PC-9 (cell line): ENCODE data around the gene SYNPR. TPM values are rescaled to one million over a fixed set of nuclear protein-coding genes. Genes with fewer than 3 reads are reported as not detected.

Source experiments
- BruUV-seq: library from RNA; stranded (reverse); fragments of 400-500 nt; replicated peaks from 2 replicates; lab custom pipeline; 2021; lab: Mats Ljungman, UMichigan
- CTCF ChIA-PET: fragments of 300-600 bp; sonication (Branson Sonifier 250); formaldehyde crosslinking; loops from one replicate; lab custom pipeline; 2022; ENCODE audit warnings: antibody characterized with exemption; lab: Charles Lee
- POLR2A ChIA-PET: fragments of 300-600 bp; sonication (Branson Sonifier 250); formaldehyde crosslinking; loops from one replicate; lab custom pipeline; 2022; ENCODE audit warnings: antibody characterized with exemption; ENCODE audit not compliant: unreplicated experiment; lab: Charles Lee
- DNase-seq, 2 experiments: peaks; one replicate each; pipeline versions ENCODE4 v3.0.0 to v3.0.0-alpha.2; 2015 to 2022; ENCODE audit warnings: mixed read lengths in 1 of 2
- H2AFZ ChIP-seq: fragments of 200-600 bp; sonication (generic); 2 replicates; pipeline ENCODE4 v1.8.1; 2017; ENCODE audit warnings: antibody characterized with exemption
- H3F3A ChIP-seq: fragments of 200-600 bp; sonication (generic); 2 replicates; pipeline ENCODE4 v1.8.1; 2017; ENCODE audit warnings: antibody characterized with exemption, mild to moderate bottlenecking, low read depth; ENCODE audit not compliant: insufficient read depth
- H3K27ac ChIP-seq: fragments of 200-600 bp; sonication (generic); 2 replicates; pipeline ENCODE4 v1.6.1; 2016; ENCODE audit warnings: mixed run types
- H3K27me3 ChIP-seq: fragments of 200-600 bp; sonication (generic); 2 replicates; pipeline ENCODE4 v1.6.1; 2016; ENCODE audit warnings: low read depth, mixed run types; ENCODE audit not compliant: insufficient read depth
- H3K36me3 ChIP-seq: fragments of 200-600 bp; sonication (generic); 2 replicates; pipeline ENCODE4 v1.6.1; 2016; ENCODE audit warnings: low read depth, mixed run types
- H3K4me1 ChIP-seq: fragments of 200-600 bp; sonication (generic); replicated peaks from 2 replicates; pipeline ENCODE4 v1.6.1; 2016; ENCODE audit warnings: mixed run types; ENCODE audit not compliant: insufficient read depth
- H3K4me2 ChIP-seq: fragments of 200-600 bp; sonication (generic); 2 replicates; pipeline ENCODE4 v1.6.1; 2017; ENCODE audit warnings: mixed run types
- H3K4me3 ChIP-seq: fragments of 200-600 bp; sonication (generic); 2 replicates; pipeline ENCODE4 v1.6.1; 2016; ENCODE audit warnings: mixed run types
- H3K79me2 ChIP-seq: fragments of 200-600 bp; sonication (generic); 2 replicates; pipeline ENCODE4 v1.6.1; 2017; ENCODE audit warnings: low read depth, mixed run types
- H3K9me2 ChIP-seq: fragments of 200-600 bp; sonication (generic); 2 replicates; pipeline ENCODE4 v1.8.1; 2017; ENCODE audit warnings: mild to moderate bottlenecking; ENCODE audit not compliant: insufficient read depth
- H3K9me3 ChIP-seq: fragments of 200-600 bp; sonication (generic); 2 replicates; pipeline ENCODE4 v1.8.1; 2016; ENCODE audit warnings: low read depth; ENCODE audit not compliant: insufficient read depth
- H4K20me1 ChIP-seq: fragments of 200-600 bp; sonication (generic); 2 replicates; pipeline ENCODE4 v1.8.1; 2017; ENCODE audit not compliant: insufficient read depth
- EZH2 ChIP-seq: fragments of 200-600 bp; sonication (generic); IDR thresholded peaks from 2 replicates; pipeline ENCODE4 v1.8.0; 2017; ENCODE audit warnings: antibody characterized with exemption, low read depth
- intact Hi-C: fragments of 100-400 bp; cut with micrococcal nuclease; formaldehyde crosslinking; loops from one replicate; pipeline ENCODE4 v1.10.0; 2022; ENCODE audit not compliant: unreplicated experiment
- total RNA-seq: library from RNA; stranded (reverse); gene quantifications from 2 replicates; pipeline ENCODE4 v1.2.3, GENCODE V29; 2021
- TF ChIP-seq, protein P1 (sequence below): fragments of 200-600 bp; sonication (generic); conservative IDR thresholded peaks from 2 replicates; pipeline ENCODE4 v1.6.1; 2017; ENCODE audit warnings: mixed run types, antibody characterized with exemption, mild to moderate bottlenecking, moderate library complexity

SYNPR gene
- total RNA-seq, 1 experiment from 2014 or later = not detected

DNA sequence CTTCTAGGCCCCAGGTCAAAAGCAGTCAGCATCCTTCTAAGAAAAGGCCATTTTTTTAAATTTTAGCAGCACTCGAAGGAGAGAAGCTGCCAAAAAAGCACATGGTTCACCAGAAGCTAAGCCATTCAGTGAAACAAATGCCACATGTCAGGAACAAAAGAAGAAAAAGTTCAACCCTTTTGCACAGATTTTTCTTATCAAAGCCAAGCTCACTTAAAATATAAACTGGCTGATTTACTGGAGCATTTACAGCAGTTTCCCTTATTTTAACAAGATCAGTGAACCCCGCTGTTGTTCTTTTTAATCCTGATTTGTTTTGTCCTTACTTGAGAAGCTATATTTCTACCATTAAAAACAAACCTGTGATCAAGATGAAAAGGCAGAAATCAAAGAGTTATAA lies 46.5 kb upstream of the SYNPR start:
- Histone ChIP-seq H3K9me3 (no peaks in the 10 kb centered on the region), H3K79me2 (no peaks in the 10 kb centered on the region), H3K4me3 (no peak overlapping the region), H3K4me2 (no peak overlapping the region), H3K27ac (no peak overlapping the region), H3F3A (no peaks in the 10 kb centered on the region), H4K20me1 (no peaks in the 10 kb centered on the region), H3K4me1 (no peaks in the 10 kb centered on the region), H3K36me3 (no peaks in the 10 kb centered on the region), H3K9me2 (no peaks in the 10 kb centered on the region), H2AFZ (no peak overlapping the region), H3K27me3 (no peaks in the 10 kb centered on the region)
- intact Hi-C loops = loop anchor here (10.0 kb wide), 1 partner anchor 567 kb away; no protein-coding TSS in a partner anchor
- no peak for TF ChIP-seq EZH2
- TF ChIP-seq, protein P1, sequence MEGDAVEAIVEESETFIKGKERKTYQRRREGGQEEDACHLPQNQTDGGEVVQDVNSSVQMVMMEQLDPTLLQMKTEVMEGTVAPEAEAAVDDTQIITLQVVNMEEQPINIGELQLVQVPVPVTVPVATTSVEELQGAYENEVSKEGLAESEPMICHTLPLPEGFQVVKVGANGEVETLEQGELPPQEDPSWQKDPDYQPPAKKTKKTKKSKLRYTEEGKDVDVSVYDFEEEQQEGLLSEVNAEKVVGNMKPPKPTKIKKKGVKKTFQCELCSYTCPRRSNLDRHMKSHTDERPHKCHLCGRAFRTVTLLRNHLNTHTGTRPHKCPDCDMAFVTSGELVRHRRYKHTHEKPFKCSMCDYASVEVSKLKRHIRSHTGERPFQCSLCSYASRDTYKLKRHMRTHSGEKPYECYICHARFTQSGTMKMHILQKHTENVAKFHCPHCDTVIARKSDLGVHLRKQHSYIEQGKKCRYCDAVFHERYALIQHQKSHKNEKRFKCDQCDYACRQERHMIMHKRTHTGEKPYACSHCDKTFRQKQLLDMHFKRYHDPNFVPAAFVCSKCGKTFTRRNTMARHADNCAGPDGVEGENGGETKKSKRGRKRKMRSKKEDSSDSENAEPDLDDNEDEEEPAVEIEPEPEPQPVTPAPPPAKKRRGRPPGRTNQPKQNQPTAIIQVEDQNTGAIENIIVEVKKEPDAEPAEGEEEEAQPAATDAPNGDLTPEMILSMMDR = no peak
- ChIA-PET CTCF (no interaction called here), POLR2A (no interaction called here)
- no peak for DNase-seq
- BruUV-seq = no TSS peak

DNA sequence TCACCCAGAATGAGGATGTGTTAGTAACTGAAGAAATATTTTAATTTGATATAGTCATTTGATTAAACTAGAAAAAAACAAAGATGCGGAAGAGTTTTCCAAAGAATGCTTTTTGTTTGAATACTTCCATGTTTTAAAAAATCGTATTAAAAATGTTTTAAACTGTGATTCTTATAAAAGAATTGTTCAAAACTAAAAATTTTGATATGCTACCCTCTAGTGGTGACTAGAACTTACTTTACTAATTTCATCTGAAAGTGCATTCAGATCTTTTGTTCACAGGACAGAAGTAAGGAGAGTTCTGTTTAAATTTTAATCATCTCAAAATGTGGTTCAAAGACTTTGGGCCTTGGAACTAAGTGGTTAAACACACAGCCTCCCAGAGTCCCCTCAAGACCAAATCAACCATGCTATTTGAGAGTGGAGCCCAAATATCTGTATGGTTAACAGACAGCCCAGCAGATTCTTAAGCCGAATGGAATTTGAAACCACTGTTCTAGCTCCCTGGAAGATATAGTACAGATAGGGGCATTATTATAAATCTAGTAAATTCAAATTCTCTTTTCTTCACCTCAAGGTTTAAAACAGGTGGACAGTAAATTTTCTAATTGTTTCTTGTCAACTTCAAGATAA lies 45.2 kb upstream of the SYNPR start:
- BruUV-seq = no TSS peak
- H3K4me2 ChIP-seq = no peak overlapping the region
- TF ChIP-seq, protein P1 = peak; percentile 45
- no peak for TF ChIP-seq EZH2
- H3K36me3 ChIP-seq = no peaks in the 10 kb centered on the region
- no peaks in the 10 kb centered on the region for H4K20me1 ChIP-seq
- H3F3A ChIP-seq = no peaks in the 10 kb centered on the region
- H3K4me1 ChIP-seq = no peaks in the 10 kb centered on the region
- ChIA-PET CTCF (no interaction called here), POLR2A (no interaction called here)
- no peaks in the 10 kb centered on the region for H3K79me2 ChIP-seq
- no peak for DNase-seq
- H3K9me2 ChIP-seq = no peaks in the 10 kb centered on the region
- no peak overlapping the region for H3K27ac ChIP-seq
- intact Hi-C loops = loop anchor here (10.0 kb wide), 1 partner anchor 568 kb away; no protein-coding TSS in a partner anchor
- H3K27me3 ChIP-seq = no peaks in the 10 kb centered on the region
- no peaks in the 10 kb centered on the region for H3K9me3 ChIP-seq
- no peak overlapping the region for H2AFZ ChIP-seq
- H3K4me3 ChIP-seq = no peak overlapping the region

GRCh38 chr3:63240381-63240902 lies 37.7 kb upstream of the SYNPR start:
- Histone ChIP-seq H4K20me1 (no peaks in the 10 kb centered on the region), H3K9me3 (no peaks in the 10 kb centered on the region), H2AFZ (no peak overlapping the region), H3K27me3 (no peaks in the 10 kb centered on the region), H3K4me3 (no peak overlapping the region), H3K27ac (no peak overlapping the region), H3K4me1 (no peaks in the 10 kb centered on the region), H3K9me2 (no peaks in the 10 kb centered on the region), H3F3A (no peaks in the 10 kb centered on the region), H3K36me3 (no peaks in the 10 kb centered on the region), H3K79me2 (no peaks in the 10 kb centered on the region), H3K4me2 (no peak overlapping the region)
- intact Hi-C loops = no loop called here
- TF ChIP-seq EZH2 = no peak
- TF ChIP-seq, protein P1 = no peak
- ChIA-PET CTCF (no interaction called here), POLR2A (no interaction called here)
- no peak for DNase-seq
- BruUV-seq = no TSS peak
